Superior temporal gyrus (tissue), 1 donor: ENCODE measurements around the gene SPOP.
"Not testable (repeated sequence)": the region's sequence is repeated elsewhere in the genome, so short reads cannot be mapped to it uniquely, and the experiment has no call there.

ENCODE experiments used
- DNase-seq: peaks from one replicate; pipeline ENCODE4 v3.0.0-alpha.2; 2016; ENCODE audit errors: extremely low spot score

SPOP gene

GRCh38 chr17:49572806-49573420, 105.0 kb downstream of the SPOP start:
- DNase-seq = no peak

DNA sequence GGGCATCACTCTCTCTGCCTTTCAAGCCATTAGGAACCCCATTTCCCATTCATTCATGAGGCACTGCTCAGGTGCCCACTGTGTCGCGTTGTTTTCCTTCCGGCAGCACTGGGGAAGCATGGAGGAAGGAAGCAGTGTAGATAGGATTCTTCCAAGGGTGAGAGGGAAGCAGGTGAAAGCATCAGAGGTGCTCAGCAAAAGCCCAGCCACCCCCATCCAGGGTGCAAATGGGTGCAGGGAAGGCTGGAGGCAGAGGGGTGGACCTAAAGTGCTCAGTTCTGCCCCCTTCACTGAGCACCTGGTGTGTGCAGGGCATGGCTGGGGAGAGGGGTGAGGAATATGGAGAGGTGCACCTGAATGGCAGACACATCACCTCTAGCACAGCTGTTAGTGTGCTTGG, 105.7 kb downstream of the SPOP start:
- DNase-seq = no peak

DNA sequence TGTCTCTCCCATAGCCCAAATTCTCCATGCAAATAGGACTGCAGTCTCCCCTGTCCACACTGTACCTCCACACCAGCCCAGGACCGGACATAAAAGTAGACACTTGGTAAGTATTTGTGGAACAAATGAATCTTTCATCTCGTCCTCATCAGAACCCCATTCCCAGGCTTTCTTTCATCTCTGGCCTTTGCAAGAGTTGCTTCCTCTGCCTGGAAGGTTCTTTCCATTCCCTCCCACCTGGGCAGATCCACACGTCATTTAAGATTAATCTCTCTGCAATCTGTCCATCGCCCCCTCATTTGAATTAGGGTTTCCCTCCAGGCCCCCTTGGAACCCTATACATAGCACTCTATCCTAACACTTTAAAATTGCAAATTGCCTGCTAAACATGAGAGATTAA, 106.1 kb downstream of the SPOP start:
- no peak for DNase-seq

DNA sequence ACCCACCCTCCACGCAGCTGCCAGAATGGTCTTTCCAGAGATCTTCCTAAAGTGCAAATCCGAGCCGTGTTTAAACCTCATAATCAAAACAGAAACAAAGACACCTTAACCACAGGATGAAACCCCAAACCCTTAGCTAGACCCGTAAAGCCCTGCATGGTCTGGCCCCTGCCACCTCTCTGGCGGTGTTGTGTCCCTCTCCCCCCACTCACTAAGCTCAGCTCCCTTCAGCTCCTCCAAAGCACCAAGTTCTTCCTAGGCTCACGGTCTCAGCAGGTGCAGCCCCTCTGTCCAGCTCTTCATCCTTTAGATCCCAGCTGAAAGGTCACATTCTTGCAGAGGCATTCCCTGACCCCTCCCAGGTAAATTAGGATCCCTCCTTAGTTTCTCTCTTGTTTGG, 106.6 kb downstream of the SPOP start:
- DNase-seq = no peak

DNA sequence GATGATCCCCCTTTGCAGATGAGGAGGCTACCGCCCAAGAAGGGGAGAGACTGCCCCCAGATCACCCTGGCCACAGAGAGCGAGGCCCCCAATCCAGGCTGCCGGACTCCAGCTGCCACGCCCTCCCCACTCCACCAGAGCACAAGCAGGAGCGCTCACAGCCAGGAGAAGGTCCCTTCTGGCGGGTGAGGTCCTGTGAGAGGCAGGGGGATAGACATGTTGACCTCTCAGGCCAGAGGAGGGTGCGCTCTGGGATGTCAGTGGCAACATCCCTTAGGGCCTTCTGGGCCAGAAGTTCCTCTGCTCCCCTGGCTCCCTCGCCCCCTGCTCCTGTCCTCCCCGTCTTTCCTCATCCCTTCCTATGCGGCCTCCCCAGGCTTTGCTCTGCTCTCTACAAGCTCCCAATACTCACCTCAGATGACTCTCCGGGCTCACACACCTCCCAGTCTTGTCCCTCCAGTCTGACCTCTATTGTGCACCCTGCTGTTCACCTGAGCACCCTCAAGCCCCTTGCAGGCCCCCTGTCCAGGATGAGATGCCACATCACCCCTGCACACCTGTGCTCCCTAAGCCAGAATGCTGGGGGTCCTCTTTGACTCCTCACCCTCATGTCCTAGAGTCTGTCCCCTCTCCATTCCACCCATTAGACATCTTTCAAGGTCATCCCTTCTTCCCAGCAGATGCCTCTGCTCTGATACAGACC, 107.2 kb downstream of the SPOP start:
- DNase-seq = no peak

- DNase-seq = not testable (repeated sequence)
Measured at GRCh38 chr17:49568695-49569047, 109.2 kb downstream of the SPOP start.

DNA sequence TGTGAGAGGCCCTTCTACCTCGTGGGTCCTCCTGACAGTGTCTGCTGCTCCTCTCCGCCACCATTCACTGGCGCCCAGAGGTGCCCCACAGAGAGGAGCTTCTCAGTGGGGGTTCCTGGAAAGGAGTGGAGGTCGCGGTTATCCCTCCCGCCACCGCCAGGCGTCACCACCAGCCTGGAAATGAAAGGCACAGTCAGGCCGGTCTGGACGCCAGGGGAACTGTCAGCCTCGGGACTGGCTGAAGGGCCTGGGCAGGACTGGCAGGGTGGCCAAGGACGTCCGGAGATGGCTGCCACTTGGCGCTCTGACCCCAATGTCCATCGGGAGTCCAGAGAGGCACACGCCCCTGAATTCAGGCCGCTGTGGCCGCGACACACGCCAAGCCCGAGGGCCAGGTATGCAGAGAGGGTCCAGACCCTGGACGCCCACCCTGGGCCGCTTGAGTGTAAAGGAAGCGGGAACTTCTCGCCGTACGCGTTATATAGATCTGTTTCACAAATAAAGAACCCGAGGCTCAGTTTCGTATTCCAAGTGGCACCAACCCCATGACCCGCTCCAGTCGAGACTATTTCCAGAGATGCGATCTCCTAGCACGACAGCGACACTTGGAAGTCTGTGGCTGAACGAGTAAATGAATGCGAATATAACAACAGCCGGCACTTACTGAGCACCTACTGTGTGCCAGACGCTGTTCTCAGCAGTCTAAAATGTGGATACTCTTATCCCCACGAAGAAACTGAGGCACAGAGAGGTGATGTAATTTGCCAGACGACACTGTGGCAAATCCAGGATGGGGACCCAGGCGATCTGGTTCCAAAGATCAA, 109.8 kb downstream of the SPOP start:
- DNase-seq = peak; percentile 87

- no peak for DNase-seq
Measured at GRCh38 chr17:49567104-49567521, 110.8 kb downstream of the SPOP start.

DNA sequence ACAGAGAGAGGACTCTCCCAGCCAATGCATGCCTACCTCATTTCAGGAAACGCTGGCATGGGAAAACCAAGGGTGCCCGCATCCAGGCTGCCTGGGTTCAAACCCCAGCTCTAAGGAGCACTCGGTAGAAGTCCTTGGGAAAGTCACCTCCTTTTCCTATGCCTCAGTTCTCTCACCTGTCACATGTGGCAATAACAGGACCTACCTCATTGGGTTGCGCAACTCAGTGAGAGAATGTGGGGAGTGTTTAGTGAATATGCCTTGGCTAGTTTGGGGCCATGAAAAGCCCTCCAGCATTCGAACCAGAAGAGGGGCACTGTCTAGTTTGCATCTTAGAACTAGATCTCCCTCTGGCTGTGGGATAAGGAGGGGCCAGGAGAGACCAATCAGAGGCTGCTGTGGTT, 111.2 kb downstream of the SPOP start:
- DNase-seq = no peak

DNA sequence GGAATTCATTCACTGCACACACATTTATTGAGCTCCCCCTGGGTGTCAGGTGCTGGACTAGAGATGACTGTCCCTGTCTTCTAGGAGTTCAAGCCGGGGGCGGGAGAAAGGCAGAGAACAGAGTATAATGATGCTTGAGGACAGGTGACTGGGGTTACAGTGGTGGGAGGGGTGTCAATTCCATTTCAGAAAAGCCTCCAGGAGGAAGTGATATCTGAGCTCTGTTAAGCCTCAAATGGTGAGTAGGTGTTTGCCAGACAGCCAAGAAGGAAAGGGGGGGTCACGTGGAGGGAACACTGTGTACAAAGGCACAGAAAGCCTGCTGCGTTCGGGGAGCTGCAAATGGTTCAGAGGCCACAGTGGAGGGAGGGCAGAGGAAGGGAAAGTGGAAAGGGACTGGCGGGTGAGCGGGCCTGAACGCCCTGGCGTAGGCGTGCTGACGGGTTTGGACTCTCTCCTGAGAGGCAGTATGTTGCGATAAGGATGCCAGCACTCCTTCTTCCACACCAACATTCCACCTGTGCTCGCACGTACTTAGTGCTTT, 111.9 kb downstream of the SPOP start:
- DNase-seq = peak; percentile 51

GRCh38 chr17:49564638-49565037, 113.3 kb downstream of the SPOP start:
- DNase-seq = no peak

GRCh38 chr17:49557312-49558024, 120.4 kb downstream of the SPOP start:
- peak; percentile 52 for DNase-seq

DNA sequence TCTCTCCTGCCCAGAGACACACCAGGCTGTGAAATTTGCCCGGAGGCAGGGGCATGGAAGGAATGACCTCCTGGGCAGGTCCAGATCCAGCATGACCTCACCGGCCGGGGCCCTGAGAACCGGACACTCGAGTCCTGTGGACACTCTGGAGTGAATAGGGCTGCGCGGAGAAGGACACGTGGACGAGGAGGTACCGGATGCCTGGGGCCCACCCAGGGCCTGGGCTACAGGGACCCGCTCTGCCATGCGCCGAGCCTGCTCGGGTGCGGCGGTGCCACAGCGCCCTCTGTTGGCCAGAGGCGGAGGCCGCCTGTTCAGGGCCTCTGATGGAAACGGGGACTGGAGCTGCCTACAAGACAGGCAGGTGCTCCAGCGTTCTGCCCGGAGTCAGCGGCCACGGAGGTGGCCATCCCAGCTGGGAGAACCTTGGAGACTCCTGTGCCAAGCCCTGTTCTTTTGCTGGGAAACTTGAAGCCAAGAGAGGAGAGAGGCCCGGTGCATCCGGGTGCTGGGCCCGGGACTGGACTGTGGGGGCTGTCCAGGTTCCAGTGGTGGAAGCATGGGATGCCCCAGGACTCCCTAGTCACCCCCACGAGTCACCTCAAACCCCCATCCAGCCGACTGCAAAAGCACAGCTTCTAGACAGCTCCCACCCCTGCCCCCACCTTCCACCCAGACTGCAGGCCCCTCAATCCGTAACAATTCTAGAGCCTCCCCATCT, 121.5 kb downstream of the SPOP start:
- DNase-seq = peak; percentile 79

- no peak for DNase-seq
Measured at GRCh38 chr17:49555495-49556222, 122.2 kb downstream of the SPOP start.

DNA sequence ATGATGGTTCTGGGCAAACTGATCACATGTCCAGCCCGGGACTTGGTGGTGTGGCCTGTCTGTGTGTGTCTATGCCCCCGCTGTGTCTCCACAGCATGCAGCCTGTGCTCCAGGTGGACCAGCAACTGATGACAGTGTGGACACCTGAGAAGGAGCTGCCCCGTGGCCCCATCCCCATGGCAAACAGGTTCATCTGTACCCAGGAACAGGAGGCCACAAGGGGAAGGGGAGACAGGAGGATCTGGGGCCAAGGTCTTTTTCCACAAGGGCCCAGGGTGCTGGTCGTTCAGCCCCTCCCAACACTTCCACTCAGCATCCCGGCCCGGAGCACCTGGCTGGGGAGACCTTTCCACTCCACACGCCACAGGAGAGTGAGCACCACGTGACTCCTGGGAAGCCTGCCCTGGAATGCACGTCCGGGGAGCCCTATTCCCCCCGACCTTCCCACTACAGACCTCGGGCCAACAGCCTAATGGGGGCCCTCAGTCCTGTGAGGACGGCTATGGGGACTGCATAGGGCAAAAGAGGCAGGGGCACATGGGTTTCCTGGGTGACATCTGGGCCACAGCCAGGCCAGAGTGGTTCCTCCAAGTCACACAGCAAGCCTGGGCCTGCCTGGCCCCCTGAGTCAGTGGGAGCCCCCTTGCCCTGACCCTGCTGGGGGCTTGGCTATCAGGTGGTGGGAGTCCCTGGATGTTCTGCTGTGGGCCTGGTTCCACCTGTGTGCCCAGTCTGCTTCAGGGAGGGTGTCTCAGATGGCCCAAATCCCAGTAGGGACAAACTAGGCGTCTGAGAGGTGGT, 123.0 kb downstream of the SPOP start:
- DNase-seq = no peak

- DNase-seq = no peak
Measured at GRCh38 chr17:49553676-49554335, 124.1 kb downstream of the SPOP start.

DNA sequence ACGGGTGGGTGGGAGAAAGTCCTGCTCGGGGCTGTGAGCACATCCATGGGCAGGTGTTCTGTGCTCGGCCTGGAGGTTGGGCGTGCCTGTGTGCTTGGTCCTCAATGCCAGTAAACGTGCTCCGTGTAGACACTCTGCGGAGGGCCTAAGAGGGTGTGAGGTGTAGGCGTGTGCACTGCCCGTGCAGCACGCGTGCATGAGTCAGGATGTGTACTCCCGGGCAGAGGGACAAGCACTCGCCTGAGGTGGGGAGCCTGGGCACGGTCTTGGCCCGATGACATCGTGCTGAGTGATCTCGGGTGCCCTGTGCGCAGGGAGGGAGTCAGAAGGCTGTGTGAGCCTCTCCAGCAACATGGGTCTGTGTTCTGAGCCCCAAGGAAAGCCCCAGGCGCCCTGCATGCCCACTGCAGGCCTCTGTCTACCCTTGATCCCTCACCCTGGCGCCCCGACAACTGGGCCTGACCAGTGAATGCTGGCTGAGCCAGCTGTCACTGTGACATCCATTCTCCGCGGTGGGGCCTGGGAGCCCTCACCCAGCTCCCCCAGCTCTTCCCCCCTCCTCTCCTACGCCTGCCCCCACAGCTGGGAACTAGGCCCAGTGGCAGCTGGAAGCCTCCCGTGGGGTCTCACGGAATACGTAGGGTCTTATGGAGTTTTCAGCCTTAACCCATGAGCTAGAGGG, 125.7 kb downstream of the SPOP start:
- no peak for DNase-seq

GRCh38 chr17:49551221-49552069, 126.5 kb downstream of the SPOP start:
- no peak for DNase-seq
